DND-41 (cell line): ENCODE results near the gene RNF223.

Experiments
- ATAC-seq: fragments of 200-7000 bp; cut with Tn5 transposase; 3 replicates; pipeline ENCODE4 v1.9.1; 2021; ENCODE audit warnings: low read depth; ENCODE audit not compliant: insufficient read depth
- DNase-seq: peaks from one replicate; pipeline ENCODE4 v3.0.0-alpha.2; 2020
- H2AFZ ChIP-seq: 2 replicates; pipeline ENCODE4 v1.6.0; 2012; ENCODE audit warnings: low read depth, low read length
- H3K27ac ChIP-seq: 2 replicates; pipeline ENCODE4 v1.5.1; 2012; ENCODE audit warnings: low read length, inconsistent platforms
- H3K27me3 ChIP-seq: fragments of 200-600 bp; sonication (generic); 2 replicates; pipeline ENCODE4 v1.6.0; 2012; ENCODE audit warnings: low read length, mild to moderate bottlenecking, inconsistent platforms; ENCODE audit not compliant: insufficient read depth, poor library complexity
- H3K36me3 ChIP-seq: 2 replicates; pipeline ENCODE4 v1.5.1; 2012; ENCODE audit warnings: low read length, inconsistent platforms; ENCODE audit not compliant: insufficient read depth
- H3K4me1 ChIP-seq: 2 replicates; pipeline ENCODE4 v1.5.1; 2012; ENCODE audit warnings: mild to moderate bottlenecking, low read length; ENCODE audit not compliant: insufficient read depth
- H3K4me2 ChIP-seq: 2 replicates; pipeline ENCODE4 v1.6.0; 2012; ENCODE audit warnings: mild to moderate bottlenecking, moderate library complexity, low read length, inconsistent platforms; ENCODE audit not compliant: insufficient read depth
- H3K4me3 ChIP-seq, 2 experiments: fragments of 200-600 bp in 1 of 2; shearing (Covaris generic) in 1 of 2; 2 replicates each; pipeline ENCODE4 v1.5.1; 2012 to 2016; ENCODE audit warnings: inconsistent platforms in 2 of 2, low read length in 2 of 2, mild to moderate bottlenecking in 2 of 2, low read depth in 1 of 2, moderate library complexity in 1 of 2
- H3K79me2 ChIP-seq: 2 replicates; pipeline ENCODE4 v1.6.0; 2012; ENCODE audit warnings: low read length, inconsistent platforms; ENCODE audit not compliant: insufficient read depth
- H3K9ac ChIP-seq: 2 replicates; pipeline ENCODE4 v1.6.0; 2012; ENCODE audit warnings: low read depth, mild to moderate bottlenecking, inconsistent platforms, low read length, moderate library complexity
- H3K9me3 ChIP-seq: 2 replicates; pipeline ENCODE4 v1.5.1; 2012; ENCODE audit warnings: low read length, moderate library complexity, mild to moderate bottlenecking, inconsistent platforms; ENCODE audit not compliant: insufficient read depth, severe bottlenecking
- H4K20me1 ChIP-seq: 2 replicates; pipeline ENCODE4 v1.6.0; 2012; ENCODE audit warnings: low read length; ENCODE audit not compliant: insufficient read depth
- CTCF ChIP-seq: IDR thresholded peaks from 2 replicates; pipeline ENCODE4 v1.5.1; 2012; ENCODE audit warnings: borderline replicate concordance, low read length, moderate library complexity, mild to moderate bottlenecking; ENCODE audit not compliant: poor library complexity, severe bottlenecking; ENCODE audit errors: extremely low read depth
- EZH2 ChIP-seq: IDR thresholded peaks from 3 replicates; pipeline ENCODE4 v1.6.1; 2012; ENCODE audit warnings: borderline replicate concordance, low read depth, mild to moderate bottlenecking, moderate library complexity, low read length, inconsistent platforms; ENCODE audit not compliant: severe bottlenecking

RNF223 gene

GRCh38 chr1:1116701-1117468, 42.8 kb upstream of the RNF223 start:
- peaks cover 6% of the 10 kb centered on the region for H3K9me3 ChIP-seq
- no peaks in the 10 kb centered on the region for H3K27me3 ChIP-seq
- H3K27ac ChIP-seq, result no peak overlapping the region
- H3K4me2 ChIP-seq, result peak overlapping the region; percentile 97
- 0 out of 2 replicates have a peak, but pooled peaks cover 4% of the 10 kb centered on the region for H4K20me1 ChIP-seq
- H3K79me2 ChIP-seq, result peaks cover 31% of the 10 kb centered on the region
- H3K36me3 ChIP-seq, result peaks cover 9% of the 10 kb centered on the region
- TF ChIP-seq EZH2 (no peak), CTCF (no peak)
- H3K9ac ChIP-seq, result peak overlapping the region; percentile 53; the same call in 1 of the 2 replicates
- peak overlapping the region in 1 of 2 experiments; percentile 62; a peak in 3 of 4 replicates for H3K4me3 ChIP-seq
- ATAC-seq (no peak), DNase-seq (no peak)
- H3K4me1 ChIP-seq, result peaks cover 19% of the 10 kb centered on the region
- peak overlapping the region; percentile 58 for H2AFZ ChIP-seq

- Histone ChIP-seq H3K79me2 (peaks cover 39% of the 10 kb centered on the region), H3K27ac (peak within 1 kb of the TSS; percentile 69), H3K27me3 (no peaks in the 10 kb centered on the region), H3K4me3 (peak within 1 kb of the TSS; percentile 81 to 91), H3K9me3 (peaks cover 6% of the 10 kb centered on the region), H3K4me2 (peak within 1 kb of the TSS; percentile 97), H4K20me1 (0 out of 2 replicates have a peak, but pooled peaks cover 4% of the 10 kb centered on the region), H3K9ac (peak within 1 kb of the TSS; percentile 66), H3K4me1 (peaks cover 19% of the 10 kb centered on the region), H3K36me3 (peaks cover 14% of the 10 kb centered on the region), H2AFZ (peak within 1 kb of the TSS; percentile 72)
- peak; percentile 100 for DNase-seq
- TF ChIP-seq EZH2 (no peak), CTCF (no peak)
- peak; percentile 95 for ATAC-seq
These were observed 41.9 kb upstream of the RNF223 start, which contains the start of gene C1orf159 for GRCh38 chr1:1115786-1116700. C1orf159 (minus strand) TSS chr1:1116089; CDS start chr1:1091543, 24,546 bp downstream.

GRCh38 chr1:1115136-1115785, 41.2 kb upstream of the RNF223 start:
- H3K9ac ChIP-seq, result peak overlapping the region; percentile 66
- no peak for DNase-seq
- H3K4me1 ChIP-seq, result peaks cover 19% of the 10 kb centered on the region
- TF ChIP-seq EZH2 (no peak), CTCF (no peak)
- no peak overlapping the region for H3K27ac ChIP-seq
- peak overlapping the region; percentile 91 for H3K4me2 ChIP-seq
- peaks cover 14% of the 10 kb centered on the region for H3K36me3 ChIP-seq
- no peaks in the 10 kb centered on the region for H3K27me3 ChIP-seq
- peak overlapping the region; percentile 72; the same call in 1 of the 2 replicates for H2AFZ ChIP-seq
- peaks cover 6% of the 10 kb centered on the region for H3K9me3 ChIP-seq
- H3K79me2 ChIP-seq, result peaks cover 47% of the 10 kb centered on the region
- peak overlapping the region; percentile 81 to 91 for H3K4me3 ChIP-seq
- H4K20me1 ChIP-seq, result peaks cover 9% of the 10 kb centered on the region; the same call in 1 of the 2 replicates
- no peak for ATAC-seq
